Hepatocyte (in vitro differentiated cells): ENCODE measurements around the gene GOLPH3L. TPM values are rescaled to one million over a fixed set of nuclear protein-coding genes. Genes with fewer than 3 reads are reported as not detected.
A peak's percentile ranks its signal among the peaks of the same experiment; 100 is the strongest.
"Not testable (repeated sequence)": the region's sequence is repeated elsewhere in the genome, so short reads cannot be mapped to it uniquely, and the experiment has no call there.

Experiments
- DNase-seq: peaks from one replicate; pipeline ENCODE4 v3.0.0-alpha.2; 2016; ENCODE audit warnings: low spot score
- H2AFZ ChIP-seq: fragments of 200-600 bp; sonication (generic); 2 replicates; pipeline ENCODE4 v1.6.0; 2016; ENCODE audit warnings: antibody characterized with exemption, mild to moderate bottlenecking
- H3K27ac ChIP-seq: fragments of 200-600 bp; sonication (generic); 2 replicates; pipeline ENCODE4 v1.5.1; 2016; ENCODE audit warnings: mild to moderate bottlenecking
- H3K27me3 ChIP-seq: fragments of 200-600 bp; sonication (generic); 2 replicates; pipeline ENCODE4 v1.6.1; 2016
- H3K36me3 ChIP-seq: fragments of 200-600 bp; sonication (generic); replicated peaks from 2 replicates; pipeline ENCODE4 v1.5.1; 2016; ENCODE audit warnings: low read depth; ENCODE audit not compliant: insufficient read depth
- H3K4me1 ChIP-seq: fragments of 200-600 bp; sonication (generic); 2 replicates; pipeline ENCODE4 v1.5.1; 2016; ENCODE audit warnings: mild to moderate bottlenecking, moderate library complexity; ENCODE audit not compliant: insufficient read depth
- H3K4me2 ChIP-seq: fragments of 200-600 bp; sonication (generic); 2 replicates; pipeline ENCODE4 v1.6.0; 2016
- H3K4me3 ChIP-seq: fragments of 200-600 bp; sonication (generic); 2 replicates; pipeline ENCODE4 v1.5.1; 2016; ENCODE audit warnings: mild to moderate bottlenecking
- H3K79me2 ChIP-seq: fragments of 200-600 bp; sonication (generic); 2 replicates; pipeline ENCODE4 v1.6.0; 2017; ENCODE audit warnings: mild to moderate bottlenecking
- H3K9me2 ChIP-seq: fragments of 200-600 bp; sonication (generic); replicated peaks from 2 replicates; pipeline ENCODE4 v1.6.0; 2017; ENCODE audit warnings: mild to moderate bottlenecking; ENCODE audit not compliant: insufficient read depth
- H3K9me3 ChIP-seq: fragments of 200-600 bp; sonication (generic); 2 replicates; pipeline ENCODE4 v1.5.1; 2016; ENCODE audit warnings: low read depth, mild to moderate bottlenecking
- H4K20me1 ChIP-seq: fragments of 200-600 bp; sonication (generic); 2 replicates; pipeline ENCODE4 v1.6.0; 2016; ENCODE audit warnings: mild to moderate bottlenecking; ENCODE audit not compliant: insufficient read depth, poor library complexity, severe bottlenecking
- CTCF ChIP-seq: fragments of 200-600 bp; sonication (generic); IDR thresholded peaks from 2 replicates; pipeline ENCODE4 v1.5.1; 2016; ENCODE audit warnings: antibody characterized with exemption, mild to moderate bottlenecking; ENCODE audit not compliant: poor library complexity
- EZH2 ChIP-seq: fragments of 200-600 bp; sonication (generic); IDR thresholded peaks from 2 replicates; pipeline ENCODE4 v1.6.1; 2016; ENCODE audit warnings: antibody characterized with exemption, mild to moderate bottlenecking, borderline replicate concordance
- EZH2phosphoT487 ChIP-seq: fragments of 200-600 bp; sonication (generic); IDR thresholded peaks from one replicate; pipeline ENCODE4 v1.6.1; 2018; ENCODE audit warnings: antibody characterized with exemption, mild to moderate bottlenecking, low read depth, moderate library complexity; ENCODE audit not compliant: unreplicated experiment, severe bottlenecking
- WGBS: methylation state at CpG from one replicate; pipeline ENCODE4 v1.1.6; 2016; ENCODE audit warnings: low lambda C conversion rate; ENCODE audit errors: missing lambda C conversion rate; 5-methylcytosine and 5-hydroxymethylcytosine counted together
- polyA plus RNA-seq: library from polyadenylated mRNA; unstranded; fragments of >200 nt; fragmentation: Nextera tagmentation; extraction: Ambion mirVana; gene quantifications from 2 replicates; pipeline ENCODE4 v1.2.1, GENCODE V29; 2016
- total RNA-seq: library from RNA; depleted of rRNA; stranded (reverse); fragments of >200 nt; gene quantifications from 2 replicates; pipeline ENCODE4 v1.2.3, GENCODE V29; 2014

Gene GOLPH3L
- total and polyA plus RNA-seq, 2 experiments from 2014 or later: 20.8 to 21.8 TPM

GRCh38 chr1:150634839-150635622 is 61.9 kb downstream of the GOLPH3L start:
- H3K9me2 ChIP-seq, DNase-seq, H3K36me3 ChIP-seq, H3K4me2 ChIP-seq, H4K20me1 ChIP-seq, H3K4me1 ChIP-seq, H3K4me3 ChIP-seq, H3K27me3 ChIP-seq, H2AFZ ChIP-seq, H3K9me3 ChIP-seq, H3K79me2 ChIP-seq: not testable (repeated sequence)
- peak overlapping the region; percentile 37 for H3K27ac ChIP-seq
- 32% methylated on average over 16 of the region's 17 CpGs for WGBS

DNA sequence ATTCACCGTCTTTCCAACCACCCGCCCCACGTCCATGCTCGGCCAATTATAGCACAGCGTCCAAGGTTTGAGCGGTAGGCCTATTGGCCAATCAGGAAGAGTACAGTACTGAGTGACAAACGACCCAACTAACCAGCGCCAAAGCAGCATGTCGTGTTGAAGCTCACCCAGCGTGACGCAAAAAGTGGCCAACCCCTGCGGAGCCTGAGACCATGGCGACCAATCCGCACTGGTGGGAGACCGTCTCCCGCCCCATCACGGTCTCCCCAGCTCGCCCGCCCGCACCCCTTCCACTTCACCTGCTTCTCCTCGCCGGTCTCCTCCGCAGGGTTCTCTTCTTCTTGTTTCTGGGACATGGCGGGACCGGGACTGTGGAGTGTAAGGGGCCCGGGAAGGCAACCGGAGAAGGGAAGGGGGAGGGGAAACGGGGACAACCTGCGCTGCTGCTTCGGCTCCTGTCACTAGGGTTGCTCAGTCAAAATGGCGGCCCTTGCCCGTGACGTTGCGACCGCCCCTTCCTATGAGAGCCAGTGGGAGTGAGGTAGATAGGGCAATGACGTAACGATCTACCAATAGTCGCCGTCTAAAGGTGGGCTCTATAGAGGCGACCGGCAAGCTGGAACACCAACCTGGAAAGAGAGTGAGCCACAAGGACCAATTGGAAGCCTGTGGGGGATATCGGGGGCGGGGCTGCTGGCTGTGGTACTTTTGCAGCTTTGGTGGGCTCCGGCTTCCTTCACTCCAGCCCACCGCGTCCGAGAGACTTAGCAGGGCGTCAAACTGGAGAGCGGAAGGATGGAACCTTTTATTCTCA is 67.6 kb downstream of the GOLPH3L start, which contains the start of gene ENSA:
Gene ENSA, minus strand, starts transcription at position 498 of the 814 bp plus-strand sequence. Its CDS starts 142 bp downstream, at position 356.
- no peaks in the 10 kb centered on the region for H3K27me3 ChIP-seq
- under 1% methylated on average over 44 of the region's 49 CpGs for WGBS
- peak within 1 kb of the TSS; percentile 84 for H3K4me2 ChIP-seq
- peak within 1 kb of the TSS; percentile 57 for H2AFZ ChIP-seq
- peak within 1 kb of the TSS; percentile 95 for H3K27ac ChIP-seq
- TF ChIP-seq CTCF (no peak), EZH2 (no peak), EZH2phosphoT487 (no peak)
- no peaks in the 10 kb centered on the region for H3K9me3 ChIP-seq
- H3K4me3 ChIP-seq: peak within 1 kb of the TSS; percentile 52
- DNase-seq: peak; percentile 99
- no peaks in the 10 kb centered on the region for H3K9me2 ChIP-seq
- peaks cover 39% of the 10 kb centered on the region for H3K79me2 ChIP-seq
- H3K36me3 ChIP-seq: peaks cover 3% of the 10 kb centered on the region
- H3K4me1 ChIP-seq: peaks cover 10% of the 10 kb centered on the region
- peaks cover 11% of the 10 kb centered on the region for H4K20me1 ChIP-seq

GRCh38 chr1:150628766-150629114 is 68.2 kb downstream of the GOLPH3L start:
- TF ChIP-seq EZH2: no peak
- Histone ChIP-seq H3K79me2 (peaks cover 39% of the 10 kb centered on the region), H3K4me1 (peaks cover 10% of the 10 kb centered on the region), H3K9me3 (no peaks in the 10 kb centered on the region), H3K36me3 (peaks cover 3% of the 10 kb centered on the region), H3K27ac (peak overlapping the region; percentile 95), H4K20me1 (peaks cover 11% of the 10 kb centered on the region), H3K27me3 (no peaks in the 10 kb centered on the region), H3K9me2 (no peaks in the 10 kb centered on the region), H3K4me3 (peak overlapping the region; percentile 52), H3K4me2 (peak overlapping the region; percentile 84), H2AFZ (peak overlapping the region; percentile 3)
- no peak for DNase-seq
- WGBS: under 1% methylated on average over 9 of the region's 9 CpGs

DNA sequence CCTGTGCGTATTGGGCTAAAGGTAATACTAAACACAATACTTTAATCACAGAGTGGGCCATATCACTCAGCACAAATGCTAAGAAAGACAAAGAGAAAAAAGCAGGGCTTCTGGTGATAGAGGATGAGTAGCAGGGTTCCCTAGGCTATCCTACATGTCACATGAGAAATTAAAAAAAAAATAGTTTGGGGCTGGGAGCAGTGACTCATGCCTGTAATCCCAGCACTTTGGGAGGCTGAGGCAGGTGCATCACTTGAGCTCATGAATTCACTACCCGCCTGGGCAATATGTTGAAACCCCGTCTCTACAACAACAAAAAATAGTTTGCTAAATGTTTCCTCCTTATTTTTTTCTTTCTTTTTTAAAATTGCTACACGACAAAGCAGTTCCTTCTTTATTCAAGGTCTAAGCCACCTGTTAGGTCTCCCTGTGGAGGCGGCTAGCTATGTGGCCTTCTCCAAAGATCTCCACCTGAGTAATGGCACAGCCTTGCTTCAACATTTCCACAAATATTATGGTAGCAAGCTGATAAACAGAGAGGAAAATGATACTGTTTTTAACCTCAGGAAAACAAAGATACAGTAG is 69.0 kb downstream of the GOLPH3L start:
- peak overlapping the region; percentile 84 for H3K4me2 ChIP-seq
- peaks cover 11% of the 10 kb centered on the region for H4K20me1 ChIP-seq
- peak overlapping the region; percentile 52 for H3K4me3 ChIP-seq
- H3K27me3 ChIP-seq: no peaks in the 10 kb centered on the region
- H3K79me2 ChIP-seq: peaks cover 39% of the 10 kb centered on the region
- H3K4me1 ChIP-seq: peaks cover 10% of the 10 kb centered on the region
- H3K9me3 ChIP-seq: no peaks in the 10 kb centered on the region
- 86% methylated on average over 5 of the region's 5 CpGs for WGBS
- H3K27ac ChIP-seq: peak overlapping the region; percentile 95
- H3K9me2 ChIP-seq: no peaks in the 10 kb centered on the region
- no peak overlapping the region for H2AFZ ChIP-seq
- no peak for DNase-seq
- H3K36me3 ChIP-seq: peaks cover 3% of the 10 kb centered on the region
- TF ChIP-seq CTCF: no peak
- TF ChIP-seq EZH2: no peak
- TF ChIP-seq EZH2phosphoT487: no peak
